T-helper 1 cell treated with Interleukin-12 subunit alpha and Interleukin-12 subunit beta and Interleukin-4 antibody, amounts not matched to agents 30 ng/mL and 1 ng/mL, for 36 hours (primary cell): ENCODE measurements around the gene EDRF1. TPM values are rescaled to one million over a fixed set of nuclear protein-coding genes. Genes with fewer than 3 reads are reported as not detected.

Source experiments
- intact Hi-C: fragments of 100-400 bp; cut with micrococcal nuclease; formaldehyde crosslinking; loops from one replicate; pipeline ENCODE4 v1.15.1; 2024
- total RNA-seq: library from RNA; stranded (reverse); gene quantifications from 2 replicates; pipeline ENCODE4 v1.2.3, GENCODE V29; 2022

EDRF1 gene
- total RNA-seq, 1 donor from 2014 or later = 44.7 TPM

GRCh38 chr10:125707541-125708468 lies 11.7 kb upstream of the EDRF1 start:
- intact Hi-C loops = no loop called here

- intact Hi-C loops = no loop called here
Observed at GRCh38 chr10:125708971-125709503, 10.5 kb upstream of the EDRF1 start.

- intact Hi-C loops = no loop called here
Observed at GRCh38 chr10:125709553-125710474, 9.7 kb upstream of the EDRF1 start.

GRCh38 chr10:125711110-125711750 lies 8.3 kb upstream of the EDRF1 start:
- intact Hi-C loops = no loop called here

- intact Hi-C loops = loop anchor here (5.0 kb wide), 1 partner anchor 328 kb away; no protein-coding TSS in a partner anchor
Observed at GRCh38 chr10:125714728-125715127, 4.8 kb upstream of the EDRF1 start.

GRCh38 chr10:125720002-125720382 lies 483 bp downstream of the EDRF1 start:
- intact Hi-C loops = no loop called here

GRCh38 chr10:125721035-125721434 lies 1.5 kb downstream of the EDRF1 start:
- intact Hi-C loops = no loop called here

- intact Hi-C loops = loop anchor here (2.0 kb wide), 1 partner anchor 16 kb away; no protein-coding TSS in a partner anchor
Observed at GRCh38 chr10:125722811-125723210, 3.3 kb downstream of the EDRF1 start.

GRCh38 chr10:125726914-125727313 lies 7.4 kb downstream of the EDRF1 start:
- intact Hi-C loops = no loop called here

- intact Hi-C loops = no loop called here
Observed at GRCh38 chr10:125727436-125727835, 7.9 kb downstream of the EDRF1 start.

- intact Hi-C loops = no loop called here
Observed at GRCh38 chr10:125734148-125734547, 14.6 kb downstream of the EDRF1 start.

- intact Hi-C loops = no loop called here
Observed at GRCh38 chr10:125734823-125735222, 15.3 kb downstream of the EDRF1 start.

GRCh38 chr10:125738206-125738605 lies 18.7 kb downstream of the EDRF1 start:
- intact Hi-C loops = loop anchor here (2.0 kb wide), 1 partner anchor 15 kb away; no protein-coding TSS in a partner anchor

- intact Hi-C loops = loop anchor here (2.0 kb wide), 1 partner anchor 17 kb away; no protein-coding TSS in a partner anchor
Observed at GRCh38 chr10:125739994-125740679, 20.6 kb downstream of the EDRF1 start.

- intact Hi-C loops = no loop called here
Observed at GRCh38 chr10:125742465-125742864, 23.0 kb downstream of the EDRF1 start.

GRCh38 chr10:125744909-125745308 lies 25.4 kb downstream of the EDRF1 start:
- intact Hi-C loops = no loop called here

GRCh38 chr10:125747417-125747816 lies 27.9 kb downstream of the EDRF1 start:
- intact Hi-C loops = no loop called here

GRCh38 chr10:125756196-125756595 lies 36.7 kb downstream of the EDRF1 start:
- intact Hi-C loops = no loop called here

GRCh38 chr10:125756853-125757487 lies 37.5 kb downstream of the EDRF1 start:
- intact Hi-C loops = no loop called here

- intact Hi-C loops = no loop called here
Observed at GRCh38 chr10:125757742-125758141, 38.2 kb downstream of the EDRF1 start.
